K562 (cell line): Measurements from ENCODE around the gene PRR19. TPM values are rescaled to one million over a fixed set of nuclear protein-coding genes. Genes with fewer than 3 reads are reported as not detected.

Experiments
- AFF4 ChIP-seq: sonication (generic); formaldehyde crosslinking; IDR thresholded peaks from 2 replicates; pipeline ENCODE4 v1.8.0; 2023; ENCODE audit warnings: mild to moderate bottlenecking, missing genetic modification reagents
- ATF3 ChIP-seq, 2 experiments: fragments of 450-650 bp in 1 of 2; sonication (generic) in 1 of 2; formaldehyde crosslinking in 1 of 2; IDR thresholded peaks in 1 of 2; conservative IDR thresholded peaks in 1 of 2; 2 replicates each; pipeline versions ENCODE4 v1.6.1 to v1.8.1; 2016 to 2023; ENCODE audit warnings: mild to moderate bottlenecking in 2 of 2, moderate library complexity in 2 of 2, inconsistent platforms in 1 of 2, missing genetic modification reagents in 1 of 2
- CBX5 ChIP-seq: IDR thresholded peaks from 2 replicates; pipeline ENCODE4 v1.6.1; 2014; ENCODE audit warnings: low read depth, borderline replicate concordance
- CEBPG ChIP-seq, 3 experiments: fragments of 200-800 bp in 1 of 3; sonication (Bioruptor generic) in 1 of 3; sonication (generic) in 1 of 3; formaldehyde crosslinking in 1 of 3; IDR thresholded peaks in 2 of 3; conservative IDR thresholded peaks in 1 of 3; 2 replicates each; pipeline versions ENCODE4 v1.6.1 to v1.8.0; 2016 to 2022; ENCODE audit warnings: missing compliant biosample characterization in 2 of 3, missing genetic modification characterization in 2 of 3, mild to moderate bottlenecking in 1 of 3, missing genetic modification reagents in 1 of 3
- CHD2 ChIP-seq: IDR thresholded peaks from 2 replicates; pipeline ENCODE4 v1.6.1; 2011; ENCODE audit warnings: low read depth, low read length
- HDAC1 ChIP-seq, 2 experiments: fragments of 450-650 bp; IDR thresholded peaks; 2 replicates each; pipeline ENCODE4 v1.6.1; 2016 to 2017; ENCODE audit warnings: inconsistent platforms in 1 of 2, mild to moderate bottlenecking in 1 of 2, moderate library complexity in 1 of 2
- HDAC3 ChIP-seq: fragments of 450-650 bp; IDR thresholded peaks from 2 replicates; pipeline ENCODE4 v1.6.1; 2018; ENCODE audit warnings: borderline replicate concordance, mild to moderate bottlenecking, moderate library complexity; ENCODE audit not compliant: partially characterized antibody
- MED1 ChIP-seq: sonication (generic); formaldehyde crosslinking; IDR thresholded peaks from 2 replicates; pipeline ENCODE4 v1.8.1; 2023; ENCODE audit warnings: missing genetic modification reagents, borderline replicate concordance
- MTF1 ChIP-seq: fragments of 250-450 bp; sonication (Bioruptor Pico); IDR thresholded peaks from 2 replicates; pipeline ENCODE4 v1.9.0; 2021; ENCODE audit warnings: moderate library complexity, mild to moderate bottlenecking, inconsistent platforms, borderline replicate concordance
- NCOA4 ChIP-seq: fragments of 450-650 bp; IDR thresholded peaks from 2 replicates; pipeline ENCODE4 v1.6.1; 2018; ENCODE audit warnings: mild to moderate bottlenecking; ENCODE audit not compliant: partially characterized antibody
- NEUROD1 ChIP-seq: fragments of 150-350 bp; IDR thresholded peaks from 2 replicates; pipeline ENCODE4 v1.6.1; 2014; ENCODE audit warnings: borderline replicate concordance, low read length, low read depth; ENCODE audit not compliant: partially characterized antibody
- PCBP2 ChIP-seq: fragments of 200-400 bp; formaldehyde crosslinking; IDR thresholded peaks from 2 replicates; pipeline ENCODE4 v1.6.1; 2018; ENCODE audit warnings: low read length, low read depth, mild to moderate bottlenecking, moderate library complexity; ENCODE audit not compliant: poor library complexity, severe bottlenecking
- SRSF3 ChIP-seq: fragments of 200-400 bp; formaldehyde crosslinking; IDR thresholded peaks from 2 replicates; pipeline ENCODE4 v1.6.1; 2016; ENCODE audit warnings: mild to moderate bottlenecking, low read length, moderate library complexity; ENCODE audit not compliant: insufficient read depth
- STAG1 ChIP-seq: sonication (generic); formaldehyde crosslinking; IDR thresholded peaks from 2 replicates; pipeline ENCODE4 v1.5.0; 2020; ENCODE audit warnings: missing genetic modification reagents, borderline replicate concordance
- ZNF212 ChIP-seq: fragments of 450-650 bp; formaldehyde crosslinking; IDR thresholded peaks from 2 replicates; pipeline ENCODE4 v1.4.0; 2020; ENCODE audit warnings: mild to moderate bottlenecking
- ZNF282 ChIP-seq: sonication (generic); formaldehyde crosslinking; IDR thresholded peaks from 2 replicates; pipeline ENCODE4 v1.8.1; 2023; ENCODE audit warnings: missing genetic modification reagents
- ZNF436 ChIP-seq: fragments of 250-450, 450-650 bp; sonication (Bioruptor Pico); formaldehyde crosslinking; IDR thresholded peaks from 2 replicates; pipeline ENCODE4 v1.7.0; 2020; ENCODE audit warnings: mild to moderate bottlenecking
- ZNF589 ChIP-seq: fragments of 200-800 bp; sonication (Bioruptor generic); IDR thresholded peaks from 2 replicates; pipeline ENCODE4 v1.6.1; 2016; ENCODE audit warnings: low read depth, missing genetic modification characterization, missing compliant biosample characterization
- ZSCAN32 ChIP-seq: fragments of 450-650 bp; formaldehyde crosslinking; IDR thresholded peaks from 2 replicates; pipeline ENCODE4 v1.4.0; 2020; ENCODE audit warnings: mild to moderate bottlenecking, moderate library complexity
- polyA plus RNA-seq, 8 experiments: library from polyadenylated mRNA; depleted of rRNA in 4 of 8; stranded (reverse) in 5 of 8; unstranded in 3 of 8; fragments of >200 nt; fragmentation: Nextera tagmentation in 2 of 8; fragmentation: Illumina TruSeq in 1 of 8; extraction: Ambion mirVana in 2 of 8; extraction: Trizol in 1 of 8; gene quantifications; 2 replicates each; pipeline versions ENCODE4 v1.2.1 to v1.2.3, GENCODE V29; 2011 to 2014; ENCODE audit warnings: inconsistent platforms in 1 of 8, missing spikeins in 1 of 8
- total RNA-seq, 7 experiments: library from RNA; depleted of rRNA in 6 of 7; stranded (reverse); fragments of >200 nt in 6 of 7; fragmentation: Illumina TruSeq in 2 of 7; extraction: Trizol in 2 of 7; gene quantifications; 2 replicates each; pipeline versions ENCODE4 v1.2.1 to v1.2.3, GENCODE V29; 2011 to 2021; ENCODE audit warnings: low replicate concordance in 1 of 7
- TF ChIP-seq, protein P1 (sequence below): fragments of 450-650 bp; formaldehyde crosslinking; IDR thresholded peaks from 2 replicates; pipeline ENCODE4 v1.4.0; 2022; ENCODE audit warnings: missing genetic modification characterization

PRR19 gene
- total and polyA plus RNA-seq, 9 of the 15 experiments (the other 6 are each of a cell fraction or from before 2014, with no cell fraction given) = 0.10 to 1.6 (median 0.54) TPM

DNA sequence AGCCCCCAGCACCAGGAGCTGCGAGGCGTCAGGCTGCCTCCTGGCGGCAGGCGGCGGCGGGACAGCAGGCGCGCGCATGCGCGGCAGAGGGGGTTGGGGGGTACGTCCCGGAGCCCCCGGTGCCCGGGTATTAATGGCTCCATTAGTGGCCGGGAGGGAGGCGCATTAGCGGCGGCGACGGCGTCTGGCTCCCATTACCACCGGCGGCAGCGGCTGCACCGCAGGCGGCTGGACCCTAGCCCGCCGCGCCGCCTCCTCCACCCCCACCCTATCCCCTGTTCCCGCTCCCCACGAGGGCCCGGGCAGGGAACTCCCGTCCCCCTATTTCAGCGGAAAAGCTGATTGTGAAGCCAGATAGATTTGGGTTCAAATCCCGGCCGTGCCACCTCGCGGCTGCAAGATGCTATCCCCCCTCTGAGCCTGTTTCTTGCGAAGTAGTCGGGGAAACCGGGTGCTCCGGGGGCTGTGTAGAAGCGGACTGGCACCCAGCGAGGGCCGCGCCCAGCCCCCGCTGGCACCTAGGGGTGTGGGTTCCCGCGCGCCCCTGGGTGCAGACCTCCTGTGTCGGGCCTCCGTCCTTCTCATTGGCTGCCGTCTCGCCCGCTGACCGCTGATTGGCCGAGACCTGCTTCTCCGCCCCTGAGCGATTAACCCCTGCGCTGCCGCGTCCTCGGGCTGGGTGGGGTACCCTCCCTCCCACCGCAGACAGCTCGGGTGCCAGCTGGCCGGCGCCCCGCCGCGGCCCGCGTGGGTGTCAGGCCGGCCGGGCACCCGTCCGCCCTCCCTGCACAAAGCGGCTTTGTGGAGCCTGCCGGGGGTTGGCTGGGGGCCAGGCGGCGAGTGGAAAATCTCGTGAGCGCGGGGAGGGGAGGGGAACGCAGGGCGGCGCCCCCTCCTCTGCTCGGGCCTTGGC, 21.8 kb upstream of the PRR19 start (continued):
- TF ChIP-seq MTF1 (CRISPR knock-in tag) (no peak), AFF4 (0 out of 2 replicates have a peak, but pooled peaks have one; percentile 58), CHD2 (peak; percentile 52; the same call in 1 of the 2 replicates), NEUROD1 (peak; percentile 89), HDAC3 (no peak), ZSCAN32 (no peak), STAG1 (CRISPR knock-in tag) (no peak; the same call in 1 of the 2 replicates), CBX5 (no peak), MED1 (CRISPR knock-in tag) (no peak), HDAC1 (IDR thresholded peaks at IDR 0.05) (peak in 1 of 2 experiments; percentile 66; a peak in 1 of 4 replicates), NCOA4 (no peak), ZNF212 (no peak), ZNF282 (CRISPR knock-in tag) (no peak; the same call in 1 of the 2 replicates), ZNF589 (CRISPR knock-in tag) (no peak), ATF3 (IDR thresholded peaks at IDR 0.05) (no peak), ATF3 (CRISPR knock-in tag; conservative IDR thresholded peaks at IDR 0.05) (no peak), ZNF436 (CRISPR knock-in tag) (no peak), PCBP2 (no peak), SRSF3 (no peak), CEBPG (CRISPR knock-in tag; IDR thresholded peaks at IDR 0.05) (no peak), CEBPG (tag; conservative IDR thresholded peaks at IDR 0.05 in 1 of 2, IDR thresholded peaks at IDR 0.05 in 1 of 2) (no peak)
- TF ChIP-seq, protein P1, sequence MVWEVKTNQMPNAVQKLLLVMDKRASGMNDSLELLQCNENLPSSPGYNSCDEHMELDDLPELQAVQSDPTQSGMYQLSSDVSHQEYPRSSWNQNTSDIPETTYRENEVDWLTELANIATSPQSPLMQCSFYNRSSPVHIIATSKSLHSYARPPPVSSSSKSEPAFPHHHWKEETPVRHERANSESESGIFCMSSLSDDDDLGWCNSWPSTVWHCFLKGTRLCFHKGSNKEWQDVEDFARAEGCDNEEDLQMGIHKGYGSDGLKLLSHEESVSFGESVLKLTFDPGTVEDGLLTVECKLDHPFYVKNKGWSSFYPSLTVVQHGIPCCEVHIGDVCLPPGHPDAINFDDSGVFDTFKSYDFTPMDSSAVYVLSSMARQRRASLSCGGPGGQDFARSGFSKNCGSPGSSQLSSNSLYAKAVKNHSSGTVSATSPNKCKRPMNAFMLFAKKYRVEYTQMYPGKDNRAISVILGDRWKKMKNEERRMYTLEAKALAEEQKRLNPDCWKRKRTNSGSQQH (CRISPR knock-in tag) = 0 out of 2 replicates have a peak, but pooled peaks have one; percentile 7
